HepG2 (cell line): Measurements from ENCODE around the gene EVI5. TPM values are rescaled to one million over a fixed set of nuclear protein-coding genes. Genes with fewer than 3 reads are reported as not detected.

Source experiments
- ATAC-seq: fragments of 200-7000 bp; cut with Tn5 transposase; 3 replicates; pipeline ENCODE4 v1.9.1; 2020; ENCODE audit warnings: mild to moderate bottlenecking, moderate library complexity
- BruUV-seq: library from RNA; stranded (reverse); fragments of 400-500 nt; replicated peaks from 2 replicates; lab custom pipeline; 2021; lab: Mats Ljungman, UMichigan
- CTCF ChIA-PET: fragments of 300-600 bp; formaldehyde crosslinking; extraction: SDS; loops from one replicate; lab custom pipeline; 2021; ENCODE audit warnings: low total read pairs, inconsistent platforms, low intra/inter-chr PET ratio; lab: Yijun Ruan, JAX
- POLR2A ChIA-PET: fragments of 350-600 bp; sonication (Branson Sonifier 250); formaldehyde crosslinking; loops from one replicate; lab custom pipeline; 2020; ENCODE audit warnings: antibody characterized with exemption, inconsistent platforms; lab: Yijun Ruan, JAX
- DNase-seq: peaks from one replicate; pipeline ENCODE4 v3.0.0-alpha.2; 2015; ENCODE audit warnings: low spot score
- FAIRE-seq: peaks from 3 replicates; lab custom pipeline; 2011; peaks lifted over from hg19 to GRCh38; lab: Jason Lieb, UNC
- H2AFZ ChIP-seq: one replicate; pipeline ENCODE4 v1.6.1; 2011; ENCODE audit warnings: low read length, inconsistent platforms
- H3K27ac ChIP-seq: fragments of 300-600 bp; 3 replicates; pipeline ENCODE4 v1.8.0; 2011; ENCODE audit warnings: mixed run types, mild to moderate bottlenecking, mixed read lengths, low read length, inconsistent platforms; ENCODE audit not compliant: insufficient read depth; ENCODE audit errors: extremely low read length
- H3K27me3 ChIP-seq, 2 experiments: fragments of 200-600 bp in 1 of 2; 2 replicates in 1 of 2; 3 replicates in 1 of 2; pipeline versions ENCODE4 v1.6.0 to v1.8.0; 2011; ENCODE audit warnings: low read length in 2 of 2, mild to moderate bottlenecking in 2 of 2, moderate library complexity in 2 of 2, inconsistent platforms in 1 of 2; ENCODE audit not compliant: insufficient read depth in 2 of 2, control insufficient read depth in 1 of 2
- H3K36me3 ChIP-seq, 2 experiments: fragments of 200-600 bp in 1 of 2; replicated peaks in 1 of 2; 2 replicates in 1 of 2; 3 replicates in 1 of 2; pipeline versions ENCODE4 v1.5.1 to v1.8.0; 2011; ENCODE audit warnings: low read length in 2 of 2, inconsistent platforms in 1 of 2; ENCODE audit not compliant: insufficient read depth in 2 of 2, control insufficient read depth in 1 of 2
- H3K4me1 ChIP-seq: 2 replicates; pipeline ENCODE4 v1.5.1; 2012; ENCODE audit warnings: low read length, inconsistent platforms; ENCODE audit not compliant: insufficient read depth
- H3K4me2 ChIP-seq: 2 replicates; pipeline ENCODE4 v1.6.0; 2011; ENCODE audit warnings: low read depth, low read length, inconsistent platforms
- H3K4me3 ChIP-seq, 3 experiments: fragments of 200-600 bp in 1 of 3; sonication (generic), shearing (Covaris generic) in 1 of 3; replicated peaks in 1 of 3; 2 replicates each; pipeline ENCODE4 v1.5.1; 2011 to 2016; ENCODE audit warnings: low read length in 3 of 3, inconsistent platforms in 2 of 3, low read depth in 2 of 3, mild to moderate bottlenecking in 2 of 3, control low read depth in 1 of 3, mixed read lengths in 1 of 3; ENCODE audit not compliant: insufficient read depth in 1 of 3
- H3K79me2 ChIP-seq: one replicate; pipeline ENCODE4 v1.6.1; 2011; ENCODE audit warnings: low read length, inconsistent platforms; ENCODE audit not compliant: insufficient read depth
- H3K9ac ChIP-seq: 2 replicates; pipeline ENCODE4 v1.6.0; 2011; ENCODE audit warnings: mild to moderate bottlenecking, low read depth, low read length, inconsistent platforms; ENCODE audit not compliant: insufficient read depth
- H3K9me3 ChIP-seq: 2 replicates; pipeline ENCODE4 v1.5.1; 2012; ENCODE audit warnings: mild to moderate bottlenecking, low read length
- H4K20me1 ChIP-seq: 2 replicates; pipeline ENCODE4 v1.6.0; 2011; ENCODE audit warnings: inconsistent platforms, mild to moderate bottlenecking, low read length, moderate library complexity; ENCODE audit not compliant: insufficient read depth
- ATF5 ChIP-seq: sonication (generic); formaldehyde crosslinking; IDR thresholded peaks from 2 replicates; pipeline ENCODE4 v1.4.0; 2020; ENCODE audit warnings: mild to moderate bottlenecking, low read depth, missing genetic modification reagents
- ATF7 ChIP-seq, 2 experiments: fragments of 450-650 bp in 1 of 2; sonication (generic) in 1 of 2; formaldehyde crosslinking in 1 of 2; IDR thresholded peaks; 2 replicates each; pipeline versions ENCODE4 v1.4.0 to v1.6.1; 2016 to 2020; ENCODE audit warnings: antibody characterized with exemption in 1 of 2, mild to moderate bottlenecking in 1 of 2, missing genetic modification reagents in 1 of 2
- CBFB ChIP-seq: sonication (generic); formaldehyde crosslinking; IDR thresholded peaks from 2 replicates; pipeline ENCODE4 v1.4.0; 2020; ENCODE audit warnings: missing genetic modification reagents
- CBX2 ChIP-seq, 2 experiments: fragments of 200-600 bp in 1 of 2; sonication (generic); formaldehyde crosslinking in 1 of 2; IDR thresholded peaks; 2 replicates each; pipeline versions ENCODE4 v1.7.0 to v1.8.1; 2018 to 2022; ENCODE audit warnings: low read depth in 2 of 2, low read length in 1 of 2, mild to moderate bottlenecking in 1 of 2, missing genetic modification reagents in 1 of 2
- MBD4 ChIP-seq: IDR thresholded peaks from 2 replicates; pipeline ENCODE4 v1.6.1; 2012; ENCODE audit warnings: low read length, inconsistent platforms, borderline replicate concordance
- NKX3-1 ChIP-seq: sonication (generic); formaldehyde crosslinking; IDR thresholded peaks from 2 replicates; pipeline ENCODE4 v1.5.0; 2020; ENCODE audit warnings: missing genetic modification reagents
- NR2F2 ChIP-seq: IDR thresholded peaks from 2 replicates; pipeline ENCODE4 v1.6.1; 2012; ENCODE audit warnings: low read depth, inconsistent platforms, borderline replicate concordance
- PAX8 ChIP-seq: sonication (generic); formaldehyde crosslinking; IDR thresholded peaks from 2 replicates; pipeline ENCODE4 v1.8.0; 2022; ENCODE audit warnings: mild to moderate bottlenecking, missing genetic modification reagents, borderline replicate concordance
- PHF20 ChIP-seq: sonication (generic); formaldehyde crosslinking; IDR thresholded peaks from 2 replicates; pipeline ENCODE4 v1.5.0; 2020; ENCODE audit warnings: mild to moderate bottlenecking, missing genetic modification reagents
- PHF8 ChIP-seq: sonication (generic); formaldehyde crosslinking; IDR thresholded peaks from 2 replicates; pipeline ENCODE4 v1.5.0; 2020; ENCODE audit warnings: missing genetic modification reagents
- SIN3B ChIP-seq: fragments of 150-350 bp; IDR thresholded peaks from 2 replicates; pipeline ENCODE4 v1.6.1; 2014; ENCODE audit warnings: low read length
- SNAI1 ChIP-seq: sonication (generic); formaldehyde crosslinking; IDR thresholded peaks from 2 replicates; pipeline ENCODE4 v1.5.0; 2020; ENCODE audit warnings: mild to moderate bottlenecking, missing genetic modification reagents, borderline replicate concordance
- ZBTB14 ChIP-seq: sonication (generic); formaldehyde crosslinking; IDR thresholded peaks from 2 replicates; pipeline ENCODE4 v1.4.0; 2020; ENCODE audit warnings: missing genetic modification reagents
- ZNF124 ChIP-seq: sonication (generic); formaldehyde crosslinking; IDR thresholded peaks from 2 replicates; pipeline ENCODE4 v1.4.0; 2020; ENCODE audit warnings: missing genetic modification reagents
- ZNF160 ChIP-seq: sonication (generic); formaldehyde crosslinking; IDR thresholded peaks from 2 replicates; pipeline ENCODE4 v1.8.0; 2022; ENCODE audit warnings: mild to moderate bottlenecking, inconsistent platforms, missing genetic modification reagents
- ZNF253 ChIP-seq: sonication (generic); formaldehyde crosslinking; IDR thresholded peaks from 2 replicates; pipeline ENCODE4 v1.8.0; 2022; ENCODE audit warnings: mild to moderate bottlenecking, missing genetic modification reagents, borderline replicate concordance
- ZNF30 ChIP-seq: sonication (generic); formaldehyde crosslinking; IDR thresholded peaks from 2 replicates; pipeline ENCODE4 v1.5.0; 2020; ENCODE audit warnings: mild to moderate bottlenecking, missing genetic modification reagents
- ZNF766 ChIP-seq: sonication (generic); formaldehyde crosslinking; IDR thresholded peaks from 2 replicates; pipeline ENCODE4 v1.5.0; 2020; ENCODE audit warnings: missing genetic modification reagents, borderline replicate concordance
- WGBS: methylation state at CpG from one replicate; pipeline ENCODE4 v1.1.6; 2017; ENCODE audit warnings: low lambda C conversion rate; 5-methylcytosine and 5-hydroxymethylcytosine counted together
- in situ Hi-C: cut with HindIII; loops from 2 replicates; pipeline ENCODE4 v1.10.0; 2017; ENCODE audit warnings: low pct_unique_long_range_greater_than_20kb; ENCODE audit not compliant: extremely low pct_ligation_motif_present
- intact Hi-C: fragments of 100-400 bp; cut with micrococcal nuclease; formaldehyde crosslinking; loops from one replicate; pipeline ENCODE4 v1.10.0; 2022; ENCODE audit not compliant: unreplicated experiment
- polyA plus RNA-seq, 8 experiments: library from polyadenylated mRNA; depleted of rRNA in 3 of 8; stranded (reverse) in 7 of 8; unstranded in 1 of 8; fragments of >200 nt; fragmentation: Illumina TruSeq in 4 of 8; extraction: Trizol in 4 of 8; gene quantifications; 2 replicates each; pipeline versions ENCODE4 v1.2.1 to v1.2.3, GENCODE V29; 2011 to 2016; ENCODE audit warnings: low read depth in 4 of 8, missing spikeins in 1 of 8, mixed read lengths in 1 of 8; ENCODE audit not compliant: insufficient read depth in 1 of 8
- total RNA-seq, 5 experiments: library from RNA; depleted of rRNA; stranded (reverse); fragments of >200 nt; fragmentation: Illumina TruSeq; extraction: Trizol; gene quantifications; 2 replicates each; pipeline ENCODE4 v1.2.3, GENCODE V29; 2016; ENCODE audit warnings: low read depth in 1 of 5
- TF ChIP-seq, protein P1 (sequence below), 2 experiments: sonication (generic) in 1 of 2; formaldehyde crosslinking in 1 of 2; IDR thresholded peaks; 2 replicates each; pipeline versions ENCODE4 v1.4.0 to v1.6.1; 2016 to 2020; ENCODE audit warnings: borderline replicate concordance in 1 of 2, low read depth in 1 of 2, mild to moderate bottlenecking in 1 of 2, missing genetic modification reagents in 1 of 2

Gene EVI5
- total and polyA plus RNA-seq, 2 of the 13 experiments (the other 11 are each of a cell fraction or from before 2014, with no cell fraction given): 4.0 to 12.6 TPM

DNA sequence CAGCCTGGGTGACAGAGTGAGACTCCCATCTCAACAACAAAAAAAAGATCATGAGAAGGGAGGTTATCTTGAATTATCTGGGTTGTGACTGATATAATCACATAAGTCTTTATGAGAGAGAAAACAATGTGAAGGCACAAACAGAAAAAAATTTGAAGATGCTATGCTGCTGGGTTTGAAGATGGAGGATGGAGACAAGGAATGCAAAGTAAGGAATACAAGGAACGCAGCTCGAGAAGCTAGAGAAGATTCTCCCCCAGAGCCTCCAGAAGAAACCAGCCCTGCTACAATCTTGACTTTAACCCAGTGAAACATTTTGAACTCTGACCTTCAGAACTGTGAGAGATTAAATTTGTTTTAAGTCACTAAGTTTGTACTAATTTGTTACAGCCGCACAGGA, 15.1 kb downstream of the EVI5 start:
- DNase-seq (no peak), ATAC-seq (no peak), FAIRE-seq (no peak)
- Histone ChIP-seq H4K20me1 (0 out of 2 replicates have a peak, but pooled peaks cover 5% of the 10 kb centered on the region), H3K27ac (no peak overlapping the region), H3K4me2 (no peak overlapping the region), H3K9me3 (no peaks in the 10 kb centered on the region), H3K27me3 (no peaks in the 10 kb centered on the region), H3K4me3 (no peak overlapping the region), H3K79me2 (peaks cover 30% of the 10 kb centered on the region), H2AFZ (no peak overlapping the region), H3K4me1 (peaks cover 16% of the 10 kb centered on the region), H3K36me3 (0 out of 5 replicates have a peak, but pooled peaks cover 0 to 3% of the 10 kb centered on the region in 2 experiments), H3K9ac (no peak overlapping the region)
- POLR2A ChIA-PET: no interaction called here
- BruUV-seq: no TSS peak
- intact Hi-C loops: no loop called here
- CTCF ChIA-PET: no interaction called here
- WGBS: 95% methylated on average over 3 of the region's 3 CpGs
- in situ Hi-C loops: no loop called here
- no peak for TF ChIP-seq ATF7 (IDR thresholded peaks at IDR 0.05)
- no peak for TF ChIP-seq ATF7 (CRISPR knock-in tag; IDR thresholded peaks at IDR 0.05)
- no peak for TF ChIP-seq CBFB (CRISPR knock-in tag)
- TF ChIP-seq PHF20 (CRISPR knock-in tag): no peak
- TF ChIP-seq PAX8: no peak
- TF ChIP-seq ZNF253 (CRISPR knock-in tag): no peak
- no peak for TF ChIP-seq ZNF766
- TF ChIP-seq ATF5: no peak
- TF ChIP-seq, protein P1, sequence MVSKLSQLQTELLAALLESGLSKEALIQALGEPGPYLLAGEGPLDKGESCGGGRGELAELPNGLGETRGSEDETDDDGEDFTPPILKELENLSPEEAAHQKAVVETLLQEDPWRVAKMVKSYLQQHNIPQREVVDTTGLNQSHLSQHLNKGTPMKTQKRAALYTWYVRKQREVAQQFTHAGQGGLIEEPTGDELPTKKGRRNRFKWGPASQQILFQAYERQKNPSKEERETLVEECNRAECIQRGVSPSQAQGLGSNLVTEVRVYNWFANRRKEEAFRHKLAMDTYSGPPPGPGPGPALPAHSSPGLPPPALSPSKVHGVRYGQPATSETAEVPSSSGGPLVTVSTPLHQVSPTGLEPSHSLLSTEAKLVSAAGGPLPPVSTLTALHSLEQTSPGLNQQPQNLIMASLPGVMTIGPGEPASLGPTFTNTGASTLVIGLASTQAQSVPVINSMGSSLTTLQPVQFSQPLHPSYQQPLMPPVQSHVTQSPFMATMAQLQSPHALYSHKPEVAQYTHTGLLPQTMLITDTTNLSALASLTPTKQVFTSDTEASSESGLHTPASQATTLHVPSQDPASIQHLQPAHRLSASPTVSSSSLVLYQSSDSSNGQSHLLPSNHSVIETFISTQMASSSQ (IDR thresholded peaks at IDR 0.05; ENCODE audit: low read depth): no peak
- TF ChIP-seq, protein P1 (CRISPR knock-in tag; IDR thresholded peaks at IDR 0.05; ENCODE audit: borderline replicate concordance): no peak
- no peak for TF ChIP-seq MBD4
- no peak for TF ChIP-seq NKX3-1 (CRISPR knock-in tag)
- TF ChIP-seq ZNF124: no peak
- no peak for TF ChIP-seq PHF8 (CRISPR knock-in tag)
- TF ChIP-seq ZBTB14: no peak
- no peak for TF ChIP-seq SNAI1 (CRISPR knock-in tag)
- no peak for TF ChIP-seq ZNF30 (CRISPR knock-in tag)
- TF ChIP-seq SIN3B: no peak
- no peak for TF ChIP-seq ZNF160 (CRISPR knock-in tag)
- no peak for TF ChIP-seq CBX2 (IDR thresholded peaks at IDR 0.05; ENCODE audit: low read depth, low read length)
- TF ChIP-seq CBX2 (CRISPR knock-in tag; IDR thresholded peaks at IDR 0.05; ENCODE audit: low read depth): no peak
- TF ChIP-seq NR2F2: no peak
